ENCODE results near the gene RNF220.
"Not testable (repeated sequence)": the region's sequence is repeated elsewhere in the genome, so short reads cannot be mapped to it uniquely, and the experiment has no call there.

The RNF220 gene

DNA sequence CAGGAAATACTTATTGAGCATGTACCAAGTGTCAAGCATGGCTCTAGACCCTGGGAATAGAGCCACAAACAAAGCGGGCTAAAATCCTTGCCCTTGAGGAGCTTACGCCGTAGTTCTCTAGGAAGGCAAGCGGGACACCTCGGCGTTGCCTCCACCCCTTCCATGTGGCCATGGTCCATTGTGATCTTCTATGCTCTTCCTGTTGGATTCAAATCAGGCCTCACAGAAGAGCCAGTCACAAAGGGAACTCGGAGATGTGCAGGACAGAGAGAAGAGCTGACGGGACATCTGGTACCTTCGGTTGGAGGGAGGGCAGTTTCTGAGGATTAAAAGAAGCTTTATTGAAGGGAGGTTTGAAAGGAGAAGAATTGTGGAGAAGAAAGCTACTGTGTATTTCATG, 139.9 kb downstream of the RNF220 start:
- no peaks in the 10 kb centered on the region for H3K36me3 ChIP-seq (ENCODE audit: insufficient read depth, low read length)
- H3K9ac ChIP-seq (ENCODE audit: low read depth, low read length), result no peak overlapping the region
- H3K4me1 ChIP-seq (ENCODE audit: insufficient read depth, low read length), result peaks cover 27% of the 10 kb centered on the region
- no peaks in the 10 kb centered on the region for H3K9me3 ChIP-seq (ENCODE audit: control insufficient read depth, insufficient read depth, low read length)

DNA sequence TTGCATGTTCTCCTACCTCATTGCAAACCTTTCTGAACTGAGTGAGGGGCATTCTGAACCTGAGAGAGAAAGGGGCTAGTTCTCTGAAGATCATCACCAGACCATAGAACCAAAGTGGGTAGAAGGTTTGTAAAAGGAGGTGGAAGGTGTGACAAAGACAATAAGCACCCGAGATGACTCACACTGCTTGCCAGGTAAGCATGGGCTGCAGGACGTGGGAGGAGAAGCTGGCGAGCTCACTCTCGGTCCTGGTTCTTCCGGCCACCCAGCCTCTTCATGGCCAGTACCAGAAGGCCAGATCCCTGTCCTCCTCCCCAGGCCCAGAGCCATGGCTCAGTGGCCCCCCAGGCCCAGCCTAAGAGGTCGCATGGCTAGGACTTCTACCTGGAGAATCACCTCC, 140.9 kb downstream of the RNF220 start:
- Histone ChIP-seq H3K9ac (ENCODE audit: low read depth, low read length) (no peak overlapping the region), H3K9me3 (ENCODE audit: control insufficient read depth, insufficient read depth, low read length) (no peaks in the 10 kb centered on the region), H3K4me1 (ENCODE audit: insufficient read depth, low read length) (peaks cover 27% of the 10 kb centered on the region), H3K36me3 (ENCODE audit: insufficient read depth, low read length) (no peaks in the 10 kb centered on the region)

DNA sequence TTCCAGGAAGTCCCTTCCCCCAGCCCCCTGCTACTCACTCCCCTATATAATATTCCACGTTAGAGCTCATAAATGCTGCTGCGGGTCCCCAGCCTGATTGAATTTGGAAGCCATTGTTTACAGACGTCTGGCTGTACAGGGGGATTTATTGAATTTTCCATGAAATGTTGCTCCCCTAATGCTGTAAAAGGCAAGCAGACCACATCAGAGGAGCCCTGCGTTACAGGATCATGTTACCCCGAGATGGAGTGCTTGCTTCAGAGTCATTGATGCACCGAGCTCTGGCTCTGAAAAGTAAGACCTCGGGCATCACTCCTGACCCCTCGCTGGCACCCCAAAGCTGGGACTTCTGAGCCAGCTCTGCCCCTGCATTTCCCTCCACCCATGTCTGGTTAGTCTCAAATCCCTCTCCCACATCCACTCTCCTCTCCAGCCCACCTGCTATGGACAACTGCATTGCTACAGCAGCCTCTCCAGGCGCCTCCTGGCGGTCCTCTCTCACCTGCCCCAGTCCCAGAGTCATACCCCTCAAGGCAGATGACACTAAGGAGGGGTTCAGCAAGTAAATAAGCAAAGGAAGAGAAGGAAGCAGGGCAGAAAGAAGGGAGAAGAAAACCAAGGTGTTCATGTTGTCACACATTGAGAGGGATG, 141.5 kb downstream of the RNF220 start:
- H3K36me3 ChIP-seq (ENCODE audit: insufficient read depth, low read length), result no peaks in the 10 kb centered on the region
- H3K9me3 ChIP-seq (ENCODE audit: control insufficient read depth, insufficient read depth, low read length), result no peaks in the 10 kb centered on the region
- H3K9ac ChIP-seq (ENCODE audit: low read depth, low read length), result no peak overlapping the region
- H3K4me1 ChIP-seq (ENCODE audit: insufficient read depth, low read length), result peaks cover 27% of the 10 kb centered on the region

DNA sequence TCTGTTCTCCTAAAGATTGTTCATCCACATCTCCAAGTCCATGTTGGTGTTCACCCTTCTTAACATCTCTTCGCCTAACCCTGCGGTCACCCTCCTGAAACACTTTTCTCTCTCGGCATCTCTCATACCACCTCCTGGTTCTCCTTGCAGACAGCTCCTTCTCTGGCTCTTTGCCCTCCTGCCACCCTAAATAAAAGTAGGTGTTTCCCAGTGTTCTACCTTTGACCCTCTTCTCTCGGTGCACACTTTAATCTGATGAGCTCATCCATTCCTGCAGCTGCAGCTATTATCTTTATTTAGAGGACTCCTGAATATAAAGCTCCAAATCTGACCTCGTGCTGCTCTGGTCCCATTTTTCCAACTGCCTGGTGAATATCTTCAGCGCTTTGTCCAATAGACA, 142.3 kb downstream of the RNF220 start:
- Histone ChIP-seq H3K9me3 (ENCODE audit: control insufficient read depth, insufficient read depth, low read length) (no peaks in the 10 kb centered on the region), H3K4me1 (ENCODE audit: insufficient read depth, low read length) (peaks cover 21% of the 10 kb centered on the region)

DNA sequence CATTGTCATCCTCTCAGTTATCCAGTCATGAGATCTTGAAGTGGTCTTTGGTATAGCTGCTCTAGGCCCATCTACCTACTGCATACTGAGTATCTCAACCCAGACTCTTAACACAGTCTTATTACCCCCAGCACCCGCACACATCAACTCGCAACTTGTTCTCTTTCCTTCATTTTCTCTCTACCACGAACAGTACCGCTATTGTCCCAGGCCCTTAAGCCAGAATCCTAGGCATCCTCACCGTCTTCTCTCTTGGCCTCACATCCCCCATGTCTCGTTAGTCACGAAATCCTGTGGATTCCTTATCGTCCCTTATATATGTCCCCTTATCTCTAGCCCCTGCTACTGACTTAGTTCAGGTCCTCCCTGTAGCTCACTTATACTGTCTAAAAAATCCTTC, 142.8 kb downstream of the RNF220 start:
- H3K4me1 ChIP-seq (ENCODE audit: insufficient read depth, low read length), result peaks cover 17% of the 10 kb centered on the region
- no peak overlapping the region for H3K9ac ChIP-seq (ENCODE audit: low read depth, low read length)
- H3K9me3 ChIP-seq (ENCODE audit: control insufficient read depth, insufficient read depth, low read length), result no peaks in the 10 kb centered on the region
- H3K36me3 ChIP-seq (ENCODE audit: insufficient read depth, low read length), result no peaks in the 10 kb centered on the region

More for the DNA sequence above, 142.3 kb downstream of the RNF220 start:
- Histone ChIP-seq H3K36me3 (ENCODE audit: insufficient read depth, low read length) (no peaks in the 10 kb centered on the region), H3K9ac (ENCODE audit: low read depth, low read length) (no peak overlapping the region)

DNA sequence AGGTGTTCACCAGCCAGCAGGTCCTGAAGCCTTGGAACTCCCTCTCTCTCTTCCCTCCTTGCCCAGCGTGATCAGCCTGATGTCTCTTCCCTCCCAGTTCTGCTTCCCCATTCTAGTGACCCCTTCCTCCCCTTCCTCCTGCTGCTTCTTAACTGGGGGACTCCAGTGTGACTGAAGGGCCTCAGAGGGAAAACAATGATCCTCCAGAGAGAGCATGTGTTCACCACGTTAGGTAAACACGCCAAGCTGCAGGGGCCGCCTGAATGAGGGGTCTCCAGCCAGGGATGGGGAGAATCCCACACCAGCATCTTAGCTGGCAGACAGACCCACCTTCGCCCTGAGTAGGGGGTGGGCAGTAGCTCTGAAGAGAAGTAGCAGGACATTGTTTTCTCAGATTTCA, 144.5 kb downstream of the RNF220 start:
- Histone ChIP-seq H3K4me1 (ENCODE audit: insufficient read depth, low read length) (peaks cover 8% of the 10 kb centered on the region), H3K36me3 (ENCODE audit: insufficient read depth, low read length) (no peaks in the 10 kb centered on the region), H3K9me3 (ENCODE audit: control insufficient read depth, insufficient read depth, low read length) (no peaks in the 10 kb centered on the region), H3K9ac (ENCODE audit: low read depth, low read length) (no peak overlapping the region)

DNA sequence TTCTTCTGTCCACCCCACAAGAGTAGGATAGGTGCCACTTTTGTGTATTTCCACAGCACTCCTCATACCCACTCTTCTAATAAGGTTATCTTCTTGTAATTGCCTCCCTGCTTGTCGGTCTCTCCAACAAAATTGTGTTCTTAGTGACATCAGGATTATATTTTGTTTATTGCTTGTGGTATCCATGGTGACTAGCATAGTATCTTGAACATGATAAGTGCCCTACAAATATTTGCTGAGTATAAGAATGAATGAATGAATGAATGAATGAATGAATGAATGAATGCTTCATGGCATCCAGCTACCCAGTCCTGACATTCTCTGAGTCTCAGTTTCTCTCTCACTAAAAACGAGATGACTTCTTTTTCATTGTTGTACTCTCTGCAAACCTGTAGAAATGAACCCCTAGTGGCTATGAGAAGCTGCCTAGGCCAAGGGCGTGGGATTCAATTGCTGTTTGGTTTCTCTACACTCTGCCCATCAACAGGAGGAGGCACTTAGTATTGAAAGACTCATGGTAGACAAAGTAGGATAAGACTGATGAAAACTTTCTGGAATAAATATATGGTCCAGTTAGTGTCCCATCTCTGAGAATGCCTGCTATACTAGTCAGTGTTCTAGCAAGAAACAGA, 148.2 kb downstream of the RNF220 start:
- Histone ChIP-seq H3K9ac (ENCODE audit: low read depth, low read length) (no peak overlapping the region), H3K9me3 (ENCODE audit: control insufficient read depth, insufficient read depth, low read length) (no peaks in the 10 kb centered on the region), H3K4me1 (ENCODE audit: insufficient read depth, low read length) (peaks cover 7% of the 10 kb centered on the region), H3K36me3 (ENCODE audit: insufficient read depth, low read length) (no peaks in the 10 kb centered on the region)

DNA sequence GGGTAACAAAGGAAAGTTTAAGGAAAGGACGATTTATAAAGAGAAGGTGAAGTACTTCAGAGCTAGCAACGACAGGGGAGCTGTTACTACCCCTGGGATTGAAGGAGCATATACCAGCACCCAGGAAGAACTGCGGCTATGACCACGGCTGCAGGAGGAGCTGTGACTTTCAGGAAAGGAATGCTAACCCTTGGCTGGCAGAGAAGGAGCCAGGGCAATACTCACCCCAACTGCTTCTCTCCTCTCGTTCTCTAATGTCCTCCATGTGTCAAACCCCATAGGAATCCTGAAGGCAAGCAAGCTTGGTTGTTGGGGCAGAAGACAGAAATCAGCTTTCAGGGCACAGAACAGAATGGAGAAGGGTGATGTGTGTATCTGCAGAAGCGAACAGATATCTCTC, 148.7 kb downstream of the RNF220 start:
- Histone ChIP-seq H3K9ac (ENCODE audit: low read depth, low read length) (no peak overlapping the region), H3K9me3 (ENCODE audit: control insufficient read depth, insufficient read depth, low read length) (no peaks in the 10 kb centered on the region), H3K36me3 (ENCODE audit: insufficient read depth, low read length) (no peaks in the 10 kb centered on the region)

DNA sequence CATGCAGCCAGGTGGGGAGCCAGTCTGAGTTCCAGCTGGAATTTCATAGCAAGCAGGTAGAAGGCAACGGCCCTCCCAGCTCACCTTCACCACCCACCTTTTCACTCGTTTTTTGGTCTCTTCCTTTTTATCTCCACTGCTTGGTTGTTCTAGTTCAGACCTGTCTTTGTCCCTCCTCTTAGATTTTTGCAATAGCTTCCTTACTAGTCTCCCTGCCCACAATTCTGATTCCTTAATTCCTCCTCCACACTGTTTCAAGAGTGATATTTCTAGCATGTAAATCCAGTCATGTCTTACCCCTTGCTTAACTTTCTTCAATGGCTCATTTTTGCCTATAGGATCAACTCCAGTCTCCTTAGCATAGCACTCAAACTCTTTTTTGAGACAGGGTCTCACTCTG, 149.7 kb downstream of the RNF220 start:
- H3K9me3 ChIP-seq (ENCODE audit: control insufficient read depth, insufficient read depth, low read length), result no peaks in the 10 kb centered on the region
- H3K9ac ChIP-seq (ENCODE audit: low read depth, low read length), result no peak overlapping the region
- H3K4me1 ChIP-seq (ENCODE audit: insufficient read depth, low read length), result peaks cover 7% of the 10 kb centered on the region
- no peaks in the 10 kb centered on the region for H3K36me3 ChIP-seq (ENCODE audit: insufficient read depth, low read length)

More for the DNA sequence above, 148.7 kb downstream of the RNF220 start:
- H3K4me1 ChIP-seq (ENCODE audit: insufficient read depth, low read length), result peaks cover 7% of the 10 kb centered on the region

DNA sequence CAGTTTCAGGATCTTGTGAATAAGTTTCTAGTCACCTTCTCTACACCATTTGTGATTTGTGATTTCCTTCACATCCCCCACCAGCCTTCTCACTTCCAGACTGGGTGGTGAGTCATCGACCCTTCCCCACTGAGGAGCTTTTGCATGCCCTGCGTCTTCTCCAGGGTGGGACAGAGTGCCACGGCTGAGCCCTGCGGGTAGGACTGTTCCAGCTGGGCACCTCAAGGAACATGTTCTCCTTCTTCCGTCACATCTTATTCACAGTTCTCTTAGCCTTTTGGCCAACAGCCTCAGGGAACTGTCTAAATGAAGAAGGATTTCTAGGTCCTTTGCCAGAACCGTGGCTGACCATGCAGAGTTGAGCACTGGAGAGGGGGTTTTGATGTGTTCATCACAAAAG, 152.7 kb downstream of the RNF220 start:
- H3K9ac ChIP-seq (ENCODE audit: low read depth, low read length), result no peak overlapping the region
- peaks cover 7% of the 10 kb centered on the region for H3K4me1 ChIP-seq (ENCODE audit: insufficient read depth, low read length)

DNA sequence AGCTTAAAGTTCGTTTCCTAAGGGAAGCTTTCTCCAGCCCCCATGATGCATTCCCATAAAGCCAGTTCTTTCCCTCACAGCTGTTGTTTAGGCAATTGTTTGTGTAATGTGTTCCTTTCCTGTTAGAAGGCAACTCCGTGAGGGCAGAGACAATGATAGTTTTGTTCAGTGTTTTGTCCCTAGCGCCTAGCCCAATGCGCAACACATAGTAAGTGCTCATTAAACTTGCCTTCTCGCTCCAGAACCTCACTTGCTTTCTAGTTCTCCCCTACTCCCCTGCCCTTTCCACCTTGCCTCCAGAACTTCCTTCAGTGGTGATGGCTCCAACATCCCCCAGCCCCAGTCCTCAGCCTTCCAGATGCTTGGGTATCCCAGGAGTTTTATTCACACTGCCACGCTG, 153.8 kb downstream of the RNF220 start:
- H3K4me1 ChIP-seq (ENCODE audit: insufficient read depth, low read length), result peaks cover 7% of the 10 kb centered on the region
- no peaks in the 10 kb centered on the region for H3K36me3 ChIP-seq (ENCODE audit: insufficient read depth, low read length)
- H3K9me3 ChIP-seq (ENCODE audit: control insufficient read depth, insufficient read depth, low read length), result no peaks in the 10 kb centered on the region
- H3K9ac ChIP-seq (ENCODE audit: low read depth, low read length), result no peak overlapping the region

More for the DNA sequence above, 152.7 kb downstream of the RNF220 start:
- no peaks in the 10 kb centered on the region for H3K36me3 ChIP-seq (ENCODE audit: insufficient read depth, low read length)
- H3K9me3 ChIP-seq (ENCODE audit: control insufficient read depth, insufficient read depth, low read length), result no peaks in the 10 kb centered on the region

DNA sequence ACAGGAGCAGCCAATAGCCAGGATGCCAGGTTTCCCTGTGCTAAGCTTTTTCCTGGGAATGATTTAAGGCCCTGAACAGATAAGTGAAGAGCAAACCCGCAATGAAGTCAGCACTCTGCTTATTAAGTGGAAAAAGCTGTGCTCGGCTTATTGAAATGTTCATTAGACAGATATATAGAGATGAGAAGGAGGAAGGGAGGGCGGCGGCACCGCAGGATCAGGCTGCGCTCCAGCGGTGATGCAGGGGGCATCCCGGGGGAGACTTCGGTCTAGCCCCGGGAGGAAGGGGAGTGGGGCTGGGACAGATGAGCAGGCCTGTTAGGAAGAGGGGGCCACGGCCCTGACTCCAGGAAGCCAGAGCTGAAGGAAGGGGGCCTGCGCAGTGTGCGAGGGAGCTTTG, 154.3 kb downstream of the RNF220 start:
- Histone ChIP-seq H3K9ac (ENCODE audit: low read depth, low read length) (no peak overlapping the region), H3K9me3 (ENCODE audit: control insufficient read depth, insufficient read depth, low read length) (no peaks in the 10 kb centered on the region), H3K36me3 (ENCODE audit: insufficient read depth, low read length) (no peaks in the 10 kb centered on the region), H3K4me1 (ENCODE audit: insufficient read depth, low read length) (peaks cover 7% of the 10 kb centered on the region)

DNA sequence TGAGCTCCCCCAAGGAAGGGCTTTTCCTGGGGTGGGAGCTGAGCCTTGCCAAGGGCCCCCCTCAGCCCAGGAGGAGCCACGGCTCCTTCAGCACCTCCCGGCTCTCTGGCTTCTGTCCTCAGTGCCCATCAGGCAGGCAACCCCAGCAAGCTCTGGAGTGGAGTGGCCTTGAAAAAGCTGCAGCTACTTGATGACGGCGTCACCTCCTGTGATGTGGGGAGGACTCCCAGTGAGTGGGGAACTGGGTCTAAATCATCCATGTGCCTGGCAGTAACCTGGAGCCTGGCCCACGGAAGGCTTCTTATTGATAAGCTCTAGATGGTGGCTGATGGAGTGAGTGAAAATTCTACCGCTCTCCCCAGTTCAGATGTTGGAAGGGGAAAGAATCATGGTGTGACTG, 154.9 kb downstream of the RNF220 start:
- H3K9ac ChIP-seq (ENCODE audit: low read depth, low read length), result no peak overlapping the region
- H3K36me3 ChIP-seq (ENCODE audit: insufficient read depth, low read length), result no peaks in the 10 kb centered on the region
- H3K9me3 ChIP-seq (ENCODE audit: control insufficient read depth, insufficient read depth, low read length), result no peaks in the 10 kb centered on the region
- peaks cover 7% of the 10 kb centered on the region for H3K4me1 ChIP-seq (ENCODE audit: insufficient read depth, low read length)

DNA sequence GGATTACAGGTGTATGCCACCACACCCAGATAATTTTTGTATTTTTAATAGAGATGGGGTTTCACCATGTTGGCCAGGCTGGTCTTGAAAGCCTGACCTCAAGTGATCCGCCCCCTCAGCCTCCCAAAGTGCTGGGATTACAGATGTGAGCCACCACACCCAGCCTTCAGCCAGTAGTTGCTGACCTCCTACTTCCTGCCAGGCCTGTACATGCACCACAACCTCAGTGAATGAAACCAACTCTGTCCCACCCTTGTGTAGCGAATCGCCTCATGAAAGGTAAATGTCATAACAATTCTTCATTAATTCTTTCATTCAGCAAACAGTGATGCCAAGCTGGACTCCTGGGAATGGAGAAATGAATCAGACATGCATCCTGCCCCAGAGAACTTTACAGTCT, 155.6 kb downstream of the RNF220 start:
- not testable (repeated sequence) for H3K9me3 ChIP-seq (ENCODE audit: control insufficient read depth, insufficient read depth, low read length); H3K4me1 ChIP-seq (ENCODE audit: insufficient read depth, low read length); H3K9ac ChIP-seq (ENCODE audit: low read depth, low read length); H3K36me3 ChIP-seq (ENCODE audit: insufficient read depth, low read length)

DNA sequence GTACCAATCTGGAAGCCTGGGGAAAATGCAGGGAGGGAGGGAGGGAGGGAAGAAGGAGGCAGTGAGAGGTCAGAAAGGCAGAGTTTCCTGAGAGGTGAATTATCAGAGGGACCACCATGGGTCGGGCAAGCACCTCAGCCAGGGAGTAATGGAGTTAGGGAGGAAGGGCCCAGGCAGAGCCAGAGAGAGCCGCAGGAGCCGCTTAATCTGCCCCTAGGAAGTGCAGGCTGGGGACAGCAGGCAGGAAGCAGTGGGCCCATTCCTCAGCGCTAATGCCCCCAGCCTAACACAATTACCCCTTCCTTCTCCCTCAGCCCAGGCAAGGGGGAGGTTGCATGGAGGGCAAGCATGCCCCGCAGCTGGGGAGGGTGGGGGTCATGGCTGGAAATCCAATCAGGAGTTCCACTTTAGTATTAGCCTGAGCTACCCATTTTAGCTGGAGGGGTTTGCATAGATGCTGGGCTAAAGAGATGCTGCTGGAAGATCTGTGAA, 160.2 kb downstream of the RNF220 start:
- Histone ChIP-seq H3K36me3 (ENCODE audit: insufficient read depth, low read length) (no peaks in the 10 kb centered on the region), H3K9me3 (ENCODE audit: control insufficient read depth, insufficient read depth, low read length) (no peaks in the 10 kb centered on the region), H3K4me1 (ENCODE audit: insufficient read depth, low read length) (0 out of 2 replicates have a peak, but pooled peaks cover 4% of the 10 kb centered on the region), H3K9ac (ENCODE audit: low read depth, low read length) (no peak overlapping the region)

Data from ES-I3 (cell line).